ENCODE results near the gene NF2. TPM values are rescaled to one million over a fixed set of nuclear protein-coding genes. Genes with fewer than 3 reads are reported as not detected.
A peak's percentile ranks its signal among the peaks of the same experiment; 100 is the strongest.

Gene NF2
- total RNA-seq, 1 donor, result 65.9 TPM

GRCh38 chr22:29723766-29724165, 120.3 kb downstream of the NF2 start:
- no peak for DNase-seq (ENCODE audit: low read depth)
- no peak overlapping the region for H3K4me3 ChIP-seq (ENCODE audit: low read depth, low read length)
- no peak for TF ChIP-seq CTCF (IDR thresholded peaks at IDR 0.05; ENCODE audit: insufficient read depth, low read length)

- DNase-seq (ENCODE audit: low read depth), result no peak
- no peak overlapping the region for H3K4me3 ChIP-seq (ENCODE audit: low read depth, low read length)
- TF ChIP-seq CTCF (IDR thresholded peaks at IDR 0.05; ENCODE audit: insufficient read depth, low read length), result no peak
Observed at GRCh38 chr22:29724843-29725242, 121.4 kb downstream of the NF2 start.

- no peak for TF ChIP-seq CTCF (IDR thresholded peaks at IDR 0.05; ENCODE audit: insufficient read depth, low read length)
- no peak for DNase-seq (ENCODE audit: low read depth)
- no peak overlapping the region for H3K4me3 ChIP-seq (ENCODE audit: low read depth, low read length)
Observed at GRCh38 chr22:29726106-29726505, 122.7 kb downstream of the NF2 start.

- H3K4me3 ChIP-seq (ENCODE audit: low read depth, low read length), result no peak overlapping the region
- TF ChIP-seq CTCF (IDR thresholded peaks at IDR 0.05; ENCODE audit: insufficient read depth, low read length), result no peak
- no peak for DNase-seq (ENCODE audit: low read depth)
Observed at GRCh38 chr22:29726512-29727130, 123.2 kb downstream of the NF2 start.

GRCh38 chr22:29727131-29727523, 123.7 kb downstream of the NF2 start:
- peak; percentile 36 for TF ChIP-seq CTCF (IDR thresholded peaks at IDR 0.05; ENCODE audit: insufficient read depth, low read length)
- no peak overlapping the region for H3K4me3 ChIP-seq (ENCODE audit: low read depth, low read length)
- peak; percentile 35 for DNase-seq (ENCODE audit: low read depth)

- no peak overlapping the region for H3K4me3 ChIP-seq (ENCODE audit: low read depth, low read length)
Observed at GRCh38 chr22:29729161-29729560, 125.7 kb downstream of the NF2 start.

More at GRCh38 chr22:29729161-29729560, 125.7 kb downstream of the NF2 start:
- no peak for DNase-seq (ENCODE audit: low read depth)
- TF ChIP-seq CTCF (IDR thresholded peaks at IDR 0.05; ENCODE audit: insufficient read depth, low read length), result no peak
